ENCODE results near the gene SMO. TPM values are rescaled to one million over a fixed set of nuclear protein-coding genes. Genes with fewer than 3 reads are reported as not detected.
"Not testable (repeated sequence)": the region's sequence is repeated elsewhere in the genome, so short reads cannot be mapped to it uniquely, and the experiment has no call there.

SMO gene
- total RNA-seq, 1 donor from 2014 or later = 22.1 TPM

DNA sequence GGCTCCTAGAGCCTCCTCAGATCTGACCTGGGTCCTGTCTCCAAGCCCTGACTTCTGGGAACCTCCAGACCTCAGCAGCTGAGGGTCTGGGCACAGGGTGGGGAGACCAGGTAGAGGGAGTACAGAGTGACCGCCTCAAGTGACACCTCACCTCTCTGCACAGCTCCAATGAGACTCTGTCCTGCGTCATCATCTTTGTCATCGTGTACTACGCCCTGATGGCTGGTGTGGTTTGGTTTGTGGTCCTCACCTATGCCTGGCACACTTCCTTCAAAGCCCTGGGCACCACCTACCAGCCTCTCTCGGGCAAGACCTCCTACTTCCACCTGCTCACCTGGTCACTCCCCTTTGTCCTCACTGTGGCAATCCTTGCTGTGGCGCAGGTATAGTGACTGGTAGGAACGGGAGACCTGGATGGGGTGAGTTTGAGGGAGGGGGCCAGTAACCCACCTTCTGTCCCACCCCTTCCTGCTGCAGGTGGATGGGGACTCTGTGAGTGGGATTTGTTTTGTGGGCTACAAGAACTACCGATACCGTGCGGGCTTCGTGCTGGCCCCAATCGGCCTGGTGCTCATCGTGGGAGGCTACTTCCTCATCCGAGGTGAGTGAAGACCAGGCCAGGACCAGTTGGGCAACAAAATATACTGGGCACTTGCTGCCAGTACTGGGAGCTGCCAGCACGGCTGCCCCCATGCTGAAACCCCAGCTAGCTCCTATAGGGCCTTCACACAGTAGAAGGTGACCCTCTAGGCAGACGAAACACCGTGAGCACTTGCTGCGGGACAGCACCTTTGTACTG lies 17.8 kb downstream of the SMO start:
- DNase-seq (ENCODE audit: low spot score) = no peak
- ATAC-seq = peak; percentile 20

DNA sequence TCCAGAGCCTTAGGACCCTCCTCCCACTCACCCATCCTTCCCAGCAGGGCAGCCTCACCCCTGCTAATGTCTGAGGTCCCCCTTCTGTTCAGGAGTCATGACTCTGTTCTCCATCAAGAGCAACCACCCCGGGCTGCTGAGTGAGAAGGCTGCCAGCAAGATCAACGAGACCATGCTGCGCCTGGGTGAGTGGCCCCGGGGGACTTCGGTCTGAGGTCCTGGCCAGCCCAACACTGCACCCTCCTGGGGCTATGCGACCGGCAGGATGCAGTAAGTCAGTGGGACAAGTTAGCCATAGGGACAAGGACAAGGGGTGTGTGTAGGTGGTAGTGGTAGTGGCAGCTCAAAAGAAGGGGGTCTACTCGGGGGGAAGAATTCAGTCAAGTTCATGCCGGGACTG lies 20.2 kb downstream of the SMO start:
- ATAC-seq (peak; percentile 48), DNase-seq (ENCODE audit: low spot score) (no peak)

DNA sequence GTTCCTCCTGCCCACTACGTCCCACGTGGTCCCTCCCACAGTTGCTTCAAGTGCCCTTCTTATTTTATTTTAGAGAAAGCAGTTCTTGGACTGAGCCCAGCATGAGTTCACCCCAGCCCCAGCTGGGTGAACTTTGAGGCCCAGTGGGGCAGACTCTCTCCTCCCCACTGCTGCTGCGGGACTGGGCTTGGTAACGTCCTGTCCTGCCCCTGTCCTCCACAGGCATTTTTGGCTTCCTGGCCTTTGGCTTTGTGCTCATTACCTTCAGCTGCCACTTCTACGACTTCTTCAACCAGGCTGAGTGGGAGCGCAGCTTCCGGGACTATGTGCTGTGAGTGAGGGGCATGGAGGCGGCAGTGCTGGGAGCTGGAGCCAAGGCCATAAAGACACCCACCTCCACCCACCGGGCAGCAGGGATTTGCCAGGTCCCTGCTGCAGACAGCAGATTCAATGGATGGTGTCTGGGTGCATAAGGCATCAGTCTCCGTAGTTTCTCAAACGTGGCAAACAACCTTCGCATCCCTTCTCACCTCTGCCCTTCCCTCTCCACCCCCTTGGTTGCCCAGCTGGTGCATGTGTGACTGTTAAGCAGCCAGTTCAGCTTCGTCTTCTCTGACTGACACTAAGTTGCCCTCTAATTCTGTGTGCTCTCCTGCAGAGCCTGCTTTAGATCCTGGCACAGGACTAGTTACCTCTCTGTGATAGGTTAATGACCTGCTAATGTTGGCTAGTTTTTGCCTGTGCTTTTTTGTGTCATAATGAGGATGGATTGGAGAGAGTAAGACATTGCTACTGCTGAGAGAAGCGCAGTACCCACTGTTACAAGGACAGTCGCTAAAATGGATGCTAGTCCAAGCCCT lies 20.9 kb downstream of the SMO start:
- ATAC-seq = peak; percentile 64
- no peak for DNase-seq (ENCODE audit: low spot score)

DNA sequence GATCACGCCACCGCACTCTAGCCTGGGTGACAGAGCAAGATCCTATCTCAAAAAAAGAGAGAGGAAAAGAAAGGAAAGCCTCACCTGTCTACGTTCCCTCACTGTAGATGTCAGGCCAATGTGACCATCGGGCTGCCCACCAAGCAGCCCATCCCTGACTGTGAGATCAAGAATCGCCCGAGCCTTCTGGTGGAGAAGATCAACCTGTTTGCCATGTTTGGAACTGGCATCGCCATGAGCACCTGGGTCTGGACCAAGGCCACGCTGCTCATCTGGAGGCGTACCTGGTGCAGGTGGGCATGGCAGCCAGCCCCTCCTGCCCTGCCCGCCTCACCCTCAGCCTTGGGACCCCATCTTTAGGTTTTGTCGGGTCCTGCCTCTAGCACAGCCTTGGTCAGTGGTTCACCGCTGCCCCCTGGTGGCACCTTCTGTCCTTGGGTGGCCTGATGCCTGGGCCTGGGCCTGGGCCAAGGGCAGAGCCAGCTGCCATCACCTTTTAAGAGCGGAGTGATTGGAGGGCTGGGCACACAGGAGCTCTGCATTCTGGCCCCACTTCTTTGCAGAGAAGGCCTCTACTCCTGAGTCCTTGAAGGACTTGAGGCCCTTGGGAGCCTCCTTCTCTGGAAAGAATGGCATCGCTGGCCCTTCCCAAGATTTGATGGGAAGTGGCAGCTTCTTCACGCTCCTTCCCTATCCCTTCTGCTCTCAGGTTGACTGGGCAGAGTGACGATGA lies 22.0 kb downstream of the SMO start:
- ATAC-seq = peak; percentile 77
- DNase-seq (ENCODE audit: low spot score) = peak; percentile 85

DNA sequence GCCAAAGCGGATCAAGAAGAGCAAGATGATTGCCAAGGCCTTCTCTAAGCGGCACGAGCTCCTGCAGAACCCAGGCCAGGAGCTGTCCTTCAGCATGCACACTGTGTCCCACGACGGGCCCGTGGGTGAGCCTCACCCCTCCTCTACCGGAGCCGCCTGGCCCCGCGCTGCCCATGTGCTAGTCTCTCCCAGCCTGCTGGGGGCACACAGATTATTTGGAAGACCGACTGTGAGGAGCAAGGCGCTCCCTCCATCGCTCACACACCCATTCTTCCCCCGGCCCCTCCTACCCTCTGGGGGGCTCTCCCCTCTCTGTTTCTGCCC lies 22.5 kb downstream of the SMO start:
- ATAC-seq (no peak), DNase-seq (ENCODE audit: low spot score) (no peak)

DNA sequence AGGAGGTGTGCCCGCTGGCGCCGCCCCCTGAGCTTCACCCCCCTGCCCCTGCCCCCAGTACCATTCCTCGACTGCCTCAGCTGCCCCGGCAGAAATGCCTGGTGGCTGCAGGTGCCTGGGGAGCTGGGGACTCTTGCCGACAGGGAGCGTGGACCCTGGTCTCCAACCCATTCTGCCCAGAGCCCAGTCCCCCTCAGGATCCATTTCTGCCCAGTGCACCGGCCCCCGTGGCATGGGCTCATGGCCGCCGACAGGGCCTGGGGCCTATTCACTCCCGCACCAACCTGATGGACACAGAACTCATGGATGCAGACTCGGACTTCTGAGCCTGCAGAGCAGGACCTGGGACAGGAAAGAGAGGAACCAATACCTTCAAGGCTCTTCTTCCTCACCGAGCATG lies 23.7 kb downstream of the SMO start:
- DNase-seq (ENCODE audit: low spot score) (no peak), ATAC-seq (no peak)

DNA sequence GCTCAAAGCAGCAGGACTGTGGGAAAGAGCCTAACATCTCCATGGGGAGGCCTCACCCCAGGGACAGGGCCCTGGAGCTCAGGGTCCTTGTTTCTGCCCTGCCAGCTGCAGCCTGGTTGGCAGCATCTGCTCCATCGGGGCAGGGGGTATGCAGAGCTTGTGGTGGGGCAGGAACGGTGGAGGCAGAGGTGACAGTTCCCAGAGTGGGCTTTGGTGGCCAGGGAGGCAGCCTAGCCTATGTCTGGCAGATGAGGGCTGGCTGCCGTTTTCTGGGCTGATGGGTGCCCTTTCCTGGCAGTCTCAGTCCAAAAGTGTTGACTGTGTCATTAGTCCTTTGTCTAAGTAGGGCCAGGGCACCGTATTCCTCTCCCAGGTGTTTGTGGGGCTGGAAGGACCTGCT lies 24.2 kb downstream of the SMO start:
- DNase-seq (ENCODE audit: low spot score) (no peak), ATAC-seq (no peak)

DNA sequence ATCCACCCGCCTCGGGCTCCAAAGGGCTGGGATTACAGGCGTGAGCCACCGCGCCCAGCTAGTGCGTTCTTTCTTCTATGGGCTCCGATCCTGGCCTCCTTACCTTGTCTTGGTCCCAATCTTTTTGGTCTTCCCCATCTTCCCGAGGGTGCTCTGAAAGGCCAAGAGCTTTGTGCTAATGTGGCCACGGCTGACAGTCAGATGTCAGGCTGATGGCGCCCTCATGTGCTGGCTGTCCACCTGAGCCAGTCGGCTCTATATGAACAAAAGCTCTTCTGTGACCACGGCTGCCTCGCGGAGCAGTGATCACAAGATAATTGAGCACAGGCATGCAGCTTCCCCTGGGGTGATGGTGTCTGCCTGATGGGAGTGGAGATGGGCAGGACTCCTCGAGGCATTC lies 25.4 kb downstream of the SMO start:
- no peak for ATAC-seq
- DNase-seq (ENCODE audit: low spot score) = no peak

DNA sequence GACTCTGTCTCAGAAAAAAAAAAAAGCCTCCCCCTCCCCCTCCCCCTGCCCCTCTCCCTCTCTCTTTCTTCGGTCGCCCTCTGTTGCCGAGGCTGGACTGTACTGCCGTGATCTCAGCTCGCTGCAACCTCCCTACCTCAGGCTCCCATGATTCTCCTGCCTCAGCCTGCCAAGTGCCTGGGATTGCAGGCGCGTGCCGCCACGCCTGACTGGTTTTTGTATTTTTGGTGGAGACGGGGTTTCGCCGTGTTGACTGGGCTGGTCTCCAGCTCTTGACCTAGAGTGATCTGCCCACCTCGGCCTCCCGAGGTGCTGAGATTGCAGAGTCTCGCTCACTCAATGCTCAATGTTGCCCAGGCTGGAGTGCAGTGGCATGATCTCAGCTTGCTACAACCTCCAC lies 27.3 kb downstream of the SMO start:
- not testable (repeated sequence) for ATAC-seq; DNase-seq (ENCODE audit: low spot score)

DNA sequence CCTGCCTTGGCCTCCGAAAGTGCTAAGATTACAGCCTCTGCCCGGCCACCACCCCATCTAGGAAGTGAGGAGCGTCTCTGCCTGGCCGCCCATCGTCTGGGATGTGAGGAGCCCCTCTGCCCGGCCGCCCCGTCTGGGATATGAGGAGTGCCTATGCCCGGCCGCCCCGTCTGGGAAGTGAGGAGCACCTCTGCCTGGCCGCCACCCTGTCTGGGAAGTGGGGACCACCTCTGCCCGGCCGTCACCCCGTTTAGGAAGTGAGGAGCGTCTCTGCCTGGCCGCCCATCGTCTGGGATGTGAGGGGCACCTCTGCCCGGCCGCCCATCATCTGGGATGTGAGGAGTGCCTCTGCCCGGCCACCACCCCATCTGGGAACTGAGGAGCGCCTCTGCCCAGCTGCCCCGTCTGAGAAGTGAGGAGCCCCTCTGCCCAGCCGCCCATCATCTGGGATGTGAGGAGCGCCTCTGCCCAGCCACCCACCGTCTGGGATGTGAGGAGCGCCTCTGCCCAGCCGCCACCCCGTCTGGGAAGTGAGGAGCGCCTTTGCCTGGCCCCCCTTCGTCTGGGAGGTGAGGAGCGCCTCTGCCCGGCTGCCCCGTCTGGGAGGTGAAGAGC lies 27.8 kb downstream of the SMO start:
- DNase-seq (ENCODE audit: low spot score); ATAC-seq: not testable (repeated sequence)

DNA sequence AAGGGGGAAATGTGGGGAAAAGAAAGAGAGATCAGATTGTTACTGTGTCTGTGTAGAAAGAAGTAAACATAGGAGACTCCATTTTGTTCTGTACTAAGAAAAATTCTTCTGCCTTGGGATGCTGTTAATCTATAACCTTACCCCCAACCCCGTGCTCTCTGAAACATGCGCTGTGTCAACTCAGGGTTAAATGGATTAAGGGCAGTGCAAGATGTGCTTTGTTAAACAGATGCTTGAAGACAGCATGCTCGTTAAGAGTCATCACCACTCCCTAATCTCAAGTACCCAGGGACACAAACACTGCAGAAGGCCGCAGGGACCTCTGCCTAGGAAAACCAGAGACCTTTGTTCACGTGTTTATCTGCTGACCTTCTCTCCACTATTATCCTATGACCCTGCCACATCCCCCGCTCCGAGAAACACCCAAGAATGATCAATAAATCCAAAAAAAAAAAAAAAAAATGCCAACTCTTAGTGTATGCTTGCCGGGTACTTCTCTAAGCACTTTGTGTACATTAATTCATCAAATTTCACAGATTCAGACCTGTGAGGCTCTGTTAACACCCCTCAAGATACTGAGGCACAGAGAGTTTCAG lies 28.5 kb downstream of the SMO start:
- not testable (repeated sequence) for DNase-seq (ENCODE audit: low spot score); ATAC-seq

DNA sequence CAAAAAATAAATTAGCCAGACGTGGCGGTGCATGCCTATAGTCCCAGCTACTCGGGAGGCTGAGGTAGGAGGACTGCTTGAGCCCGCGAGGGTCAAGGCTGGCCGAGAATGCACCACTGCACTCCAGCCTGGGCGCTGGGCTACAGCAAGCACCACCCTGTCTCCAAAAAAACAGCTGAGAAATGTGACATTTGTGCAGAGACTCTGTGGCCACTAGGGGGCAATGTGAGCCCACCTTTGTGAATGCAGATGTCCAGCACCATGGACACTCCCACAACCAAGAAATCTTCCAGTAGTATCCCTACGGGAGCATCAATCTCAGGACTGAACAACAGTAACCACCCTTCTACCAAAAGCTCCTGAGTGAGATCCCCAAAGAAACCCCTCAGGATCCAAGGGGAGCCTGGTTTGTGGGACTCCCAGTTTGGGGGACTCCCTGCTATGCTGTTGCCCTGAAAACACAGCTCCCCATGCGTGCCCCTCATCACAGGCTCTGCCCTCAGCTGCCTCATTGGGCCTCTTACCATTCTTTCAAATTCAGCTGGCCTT lies 30.2 kb downstream of the SMO start:
- ATAC-seq (peak; percentile 99), DNase-seq (ENCODE audit: low spot score) (peak; percentile 85)

DNA sequence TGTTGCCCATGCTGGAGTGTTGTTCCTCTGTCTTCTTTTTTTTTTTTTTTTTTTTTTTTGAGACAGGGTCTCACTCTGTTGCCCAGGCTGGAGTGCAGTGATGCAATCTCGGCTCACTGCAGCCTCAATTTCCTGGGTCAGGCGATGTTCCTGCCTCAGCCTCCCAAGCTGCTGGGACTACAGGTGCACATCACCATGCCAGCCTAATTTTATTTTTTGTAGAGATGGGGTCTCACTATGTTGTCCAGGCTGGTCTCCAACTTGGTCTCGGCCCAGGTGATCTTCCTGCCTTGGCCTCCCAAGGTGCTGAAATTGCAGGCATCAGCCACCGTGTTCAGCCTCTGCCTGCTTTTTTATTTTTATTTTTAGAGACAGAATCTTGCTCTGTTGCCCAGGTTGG lies 30.7 kb downstream of the SMO start:
- not testable (repeated sequence) for ATAC-seq

DNA sequence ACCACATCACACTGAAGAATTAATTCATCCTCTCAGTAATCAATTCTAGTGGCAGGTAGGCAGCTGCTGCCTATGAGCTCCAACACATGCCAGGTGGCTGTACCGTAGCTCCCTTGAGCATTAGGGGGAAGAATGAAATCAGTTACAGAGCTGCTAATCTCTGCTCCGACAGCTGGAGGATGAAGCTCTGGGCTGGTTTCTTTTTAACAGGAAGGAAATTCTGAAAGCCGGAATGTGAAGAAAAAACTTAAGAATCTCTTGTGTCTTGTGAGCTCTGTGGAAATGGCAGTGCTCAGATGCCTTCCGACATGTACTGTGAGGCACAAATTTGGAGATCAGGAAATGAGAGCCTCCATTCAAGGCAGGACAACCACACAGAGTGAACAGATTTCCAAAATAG lies 33.6 kb downstream of the SMO start:
- DNase-seq (ENCODE audit: low spot score) = no peak
- ATAC-seq = no peak

More for the DNA sequence above, 30.7 kb downstream of the SMO start:
- not testable (repeated sequence) for DNase-seq (ENCODE audit: low spot score)

DNA sequence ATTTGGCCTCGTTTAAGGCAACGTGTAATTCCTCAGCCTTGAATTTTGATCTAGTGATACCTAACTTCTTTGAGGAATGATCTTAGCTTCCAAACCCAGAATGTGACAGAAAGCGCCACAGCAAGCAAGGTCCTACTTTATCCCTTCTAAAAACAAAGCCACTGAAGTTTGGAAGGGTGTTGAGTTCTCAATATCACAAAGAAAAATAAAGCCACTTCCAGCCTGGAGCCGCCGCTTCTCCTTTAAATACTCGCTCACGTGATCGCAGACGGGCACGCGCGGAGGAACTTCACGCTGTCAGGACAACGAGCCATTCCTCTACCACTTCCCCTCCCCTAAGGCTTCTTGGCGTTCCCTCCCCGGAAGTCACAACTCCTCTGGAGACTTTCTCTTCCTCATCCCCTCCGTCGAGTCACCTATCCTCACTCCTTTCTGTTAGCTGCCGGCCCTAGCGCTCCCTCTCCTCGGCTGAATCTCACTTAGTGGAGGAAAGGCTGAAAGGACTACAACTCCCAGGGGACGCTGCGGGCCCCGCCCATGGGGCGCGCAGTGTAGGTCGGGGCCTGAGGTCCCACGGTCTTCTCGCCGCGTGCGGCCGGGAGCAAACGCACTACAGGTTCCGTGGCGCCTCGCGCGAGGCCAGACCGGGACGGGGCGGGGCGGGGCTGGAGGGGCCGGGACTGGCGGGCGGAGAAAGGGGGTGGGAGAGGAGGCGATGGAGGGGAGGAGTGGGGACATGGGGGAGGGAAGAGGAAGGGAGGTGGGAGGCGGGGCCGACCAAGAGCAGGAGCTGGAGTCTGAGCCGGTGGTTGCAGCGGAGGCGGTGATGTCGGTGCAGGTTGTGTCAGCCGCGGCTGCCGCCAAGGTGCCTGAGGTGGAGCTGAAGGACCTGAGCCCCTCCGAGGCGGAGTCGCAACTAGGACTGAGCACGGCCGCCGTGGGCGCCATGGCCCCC lies 36.1 kb downstream of the SMO start, which contains the start of gene AHCYL2:
AHCYL2 (plus strand) TSS at position 780 of the 955 bp plus-strand sequence.
- DNase-seq (ENCODE audit: low spot score) (peak; percentile 98), ATAC-seq (peak; percentile 91)

DNA sequence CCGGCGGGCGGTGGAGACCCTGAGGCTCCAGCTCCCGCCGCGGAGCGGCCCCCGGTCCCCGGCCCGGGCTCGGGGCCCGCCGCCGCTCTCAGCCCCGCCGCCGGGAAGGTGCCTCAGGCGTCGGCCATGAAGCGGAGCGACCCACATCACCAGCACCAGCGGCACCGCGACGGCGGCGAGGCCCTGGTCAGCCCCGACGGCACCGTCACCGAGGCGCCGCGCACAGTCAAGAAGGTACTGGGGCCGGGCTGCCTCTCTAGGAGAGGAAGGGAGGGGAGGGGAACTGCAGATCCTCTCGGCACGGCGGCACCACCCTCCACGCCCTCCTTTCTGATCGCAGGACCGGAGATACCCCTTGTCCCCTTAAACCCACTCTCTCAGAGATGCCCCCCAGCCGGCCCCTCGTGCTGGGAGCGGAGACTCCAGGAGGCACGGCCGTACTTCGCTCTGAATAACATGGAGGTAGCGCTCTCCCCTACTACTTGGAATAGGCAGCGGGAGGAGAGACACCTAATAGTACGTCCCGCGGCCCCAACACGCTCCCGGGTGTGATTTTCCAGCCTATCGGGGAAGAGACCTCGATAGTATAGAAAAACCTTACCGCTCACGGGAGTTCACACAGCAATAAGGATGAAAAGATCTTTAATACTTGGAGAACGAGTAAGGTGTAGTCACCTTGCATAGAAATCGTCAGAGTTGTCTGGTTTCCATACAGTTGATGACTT lies 36.9 kb downstream of the SMO start:
- DNase-seq (ENCODE audit: low spot score) = peak; percentile 69
- peak; percentile 56 for ATAC-seq

DNA sequence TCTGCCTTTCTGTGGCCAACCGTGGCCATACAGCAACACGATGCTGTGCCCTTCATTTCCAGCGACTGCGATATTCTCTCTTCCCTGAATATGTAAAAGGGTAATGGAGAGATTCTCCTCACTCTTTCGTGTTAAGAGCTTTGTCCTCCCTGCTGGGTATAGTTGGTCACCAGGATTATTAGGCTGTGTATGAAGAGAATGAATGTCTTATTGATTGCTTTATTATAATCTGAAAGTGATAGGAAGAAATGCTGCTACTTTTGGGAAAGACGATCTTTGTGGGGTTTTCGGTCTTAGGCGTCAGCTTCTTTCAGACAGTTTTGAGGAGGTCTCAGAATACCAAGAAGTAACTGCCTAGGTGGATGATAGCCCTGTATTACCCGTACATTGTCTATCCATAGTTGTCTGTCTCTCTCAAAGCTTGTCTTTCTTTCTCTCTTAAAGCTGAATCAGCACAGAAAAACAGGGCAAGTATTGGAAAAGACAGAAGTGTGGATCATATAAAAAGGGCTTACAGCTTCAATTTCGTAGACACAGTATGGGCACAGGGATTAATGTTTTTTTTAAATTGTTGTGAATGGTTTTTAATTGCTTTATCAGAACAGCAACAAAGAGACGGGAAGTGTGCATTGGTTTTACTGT lies 37.6 kb downstream of the SMO start:
- ATAC-seq (no peak), DNase-seq (ENCODE audit: low spot score) (no peak)
